HuH-7 (cell line): ENCODE results near the gene LRTM2.

ENCODE experiments used
- DNase-seq: peaks from one replicate; pipeline ENCODE4 v3.0.0; 2011; ENCODE audit warnings: low spot score

LRTM2 gene

DNA sequence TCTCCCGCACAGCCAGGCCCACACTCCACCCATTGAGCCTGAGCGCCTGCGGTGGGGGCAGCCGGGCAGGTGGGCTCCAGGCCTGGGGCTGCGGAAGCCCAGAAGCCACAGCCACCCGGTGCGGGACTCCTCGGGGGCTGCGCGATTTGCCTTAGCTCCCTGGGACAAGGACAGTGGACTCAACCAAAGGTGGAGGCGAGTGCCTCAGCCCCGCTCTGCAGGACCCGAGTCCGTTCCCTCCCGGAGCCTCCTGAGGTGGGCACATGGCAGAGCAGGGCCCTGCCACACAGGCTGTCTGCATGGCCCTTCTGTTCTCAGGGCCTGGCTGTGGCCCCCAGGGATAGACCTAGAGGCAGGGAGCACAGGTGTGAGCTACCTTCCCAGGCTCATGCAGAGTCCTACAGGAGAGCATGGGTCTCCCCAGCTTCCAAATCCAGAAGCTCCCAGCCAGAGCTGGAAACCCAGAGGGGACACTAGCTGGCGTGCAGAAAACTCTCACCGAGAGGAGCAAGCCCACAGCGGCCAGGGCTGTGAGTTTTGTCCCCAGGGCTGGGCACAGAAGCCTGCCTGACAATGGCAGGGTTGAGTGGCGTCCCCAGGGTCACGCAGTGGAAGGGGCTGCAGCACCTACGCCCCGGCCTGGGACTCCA, 22.2 kb upstream of the LRTM2 start:
- no peak for DNase-seq

- DNase-seq: peak; percentile 5
Observed at GRCh38 chr12:1798641-1799020, 21.7 kb upstream of the LRTM2 start.

DNA sequence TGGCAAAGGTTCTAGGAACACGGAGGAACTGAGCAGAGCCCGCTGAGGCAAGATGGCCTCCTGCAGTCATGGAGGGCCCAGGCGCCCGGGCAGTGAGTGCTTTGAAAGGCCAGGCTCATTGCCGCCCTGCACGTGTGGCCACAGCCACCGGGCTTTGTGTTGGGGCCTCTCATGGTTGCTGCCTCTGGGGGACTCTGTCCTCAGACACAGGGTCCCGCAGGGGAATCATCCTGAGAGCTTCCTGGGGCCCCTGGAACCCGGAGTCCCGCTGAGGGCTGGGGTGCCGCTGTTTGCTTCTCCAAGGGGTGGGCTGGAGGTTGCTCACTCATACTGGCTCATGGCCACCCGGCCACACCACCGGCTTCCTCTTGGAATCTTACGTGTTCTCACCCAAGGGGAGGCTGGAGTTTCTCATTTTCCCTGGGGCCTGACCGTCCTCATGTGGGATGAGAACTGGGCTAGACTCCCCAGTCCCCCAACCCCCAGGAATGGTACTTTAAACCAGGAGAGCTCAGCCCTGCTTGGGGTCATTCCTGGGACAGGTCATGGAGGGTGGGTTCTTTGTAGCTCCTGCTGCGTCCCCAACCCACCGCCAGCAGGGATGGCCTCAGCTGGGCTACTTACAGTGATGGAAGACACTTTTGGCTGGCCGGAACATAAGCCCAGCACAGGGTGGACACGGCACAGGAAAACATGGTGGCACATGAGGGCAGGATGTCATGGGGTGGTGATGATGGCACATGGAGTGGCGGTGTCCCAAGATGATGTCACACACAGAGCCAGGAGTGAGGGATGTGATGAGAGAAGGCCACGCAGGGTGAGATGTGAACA, 21.1 kb upstream of the LRTM2 start:
- peak; percentile 5 for DNase-seq

GRCh38 chr12:1799882-1800400, 20.4 kb upstream of the LRTM2 start:
- peak; percentile 0 for DNase-seq

DNA sequence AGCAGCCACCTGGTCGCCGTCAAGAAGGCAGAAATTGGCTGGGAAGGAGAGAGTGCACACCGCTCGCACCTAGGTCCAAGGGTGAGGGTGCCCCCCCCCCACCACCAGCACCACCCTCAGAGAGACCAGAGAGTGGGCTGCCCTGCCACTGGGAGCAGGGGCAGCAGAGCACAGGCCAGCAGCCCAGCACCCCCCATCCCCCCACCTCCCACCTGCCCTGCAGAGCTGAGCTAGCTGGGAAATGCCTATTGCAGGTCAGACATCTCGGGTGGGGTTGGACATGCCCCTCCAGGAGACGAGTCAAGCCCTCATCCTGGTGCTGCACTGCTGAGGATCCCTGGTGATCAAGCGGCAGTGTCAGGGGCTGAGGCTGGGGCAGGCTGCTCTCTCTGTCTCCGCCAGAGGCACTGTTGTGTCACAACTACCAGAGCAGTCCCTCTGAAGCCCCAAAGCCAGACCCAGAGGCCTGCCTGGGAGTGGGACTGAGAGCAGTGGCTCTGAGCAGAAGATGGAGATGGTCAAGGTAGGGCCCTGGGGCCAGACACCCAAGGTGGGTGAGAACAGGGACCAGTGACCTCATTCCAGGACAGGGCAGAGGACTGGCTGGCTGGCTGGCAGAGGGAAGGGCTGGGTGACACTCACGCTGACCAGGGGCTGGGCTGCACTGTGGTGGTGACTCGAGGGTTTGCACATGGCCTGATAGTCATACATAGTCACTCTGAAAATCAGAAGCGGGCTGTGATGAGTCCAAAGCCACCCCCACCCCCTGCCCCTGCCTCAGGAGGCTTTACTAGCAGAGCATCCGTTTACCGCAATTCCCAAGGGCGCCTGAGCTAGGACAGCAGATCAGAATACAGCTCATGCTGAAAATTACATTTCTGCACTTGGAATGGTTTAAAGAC, 19.7 kb upstream of the LRTM2 start:
- DNase-seq: peak; percentile 77

- no peak for DNase-seq
Observed at GRCh38 chr12:1801303-1801975, 18.9 kb upstream of the LRTM2 start.

- no peak for DNase-seq
Observed at GRCh38 chr12:1803736-1804135, 16.6 kb upstream of the LRTM2 start.

- DNase-seq: peak; percentile 96
Observed at GRCh38 chr12:1804545-1805332, 15.6 kb upstream of the LRTM2 start.

DNA sequence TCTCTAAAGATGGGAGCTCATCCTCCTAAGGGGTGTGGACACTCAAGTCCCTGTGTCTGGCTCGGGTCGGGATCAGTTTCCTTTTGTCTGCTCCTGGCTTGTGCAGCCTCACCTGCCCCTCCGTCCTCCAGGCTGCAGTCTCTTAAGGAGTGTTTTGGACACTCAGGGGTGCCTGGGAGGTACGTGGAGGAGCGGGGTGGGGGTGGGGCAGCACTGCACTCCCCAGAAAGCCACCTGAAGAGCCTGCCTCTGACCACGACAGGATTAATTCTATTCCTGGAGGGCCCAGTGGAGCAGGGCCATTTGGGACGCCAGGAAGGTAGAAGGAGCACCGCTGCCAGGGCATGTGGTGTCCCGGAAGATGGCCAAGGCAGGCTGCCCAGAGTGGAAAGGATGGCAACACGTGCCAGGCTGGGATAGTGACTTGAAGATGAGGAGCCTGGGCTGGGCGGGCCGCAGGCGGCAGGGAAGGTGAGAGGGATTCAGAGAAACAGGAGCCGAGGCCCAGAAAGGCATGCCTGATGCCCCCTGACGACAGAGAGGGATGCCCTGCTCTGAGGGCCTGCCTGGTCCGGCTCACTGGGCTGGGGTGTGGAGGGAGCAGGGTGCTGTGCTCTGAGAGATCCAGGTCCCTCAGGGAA, 14.8 kb upstream of the LRTM2 start:
- DNase-seq: no peak

DNA sequence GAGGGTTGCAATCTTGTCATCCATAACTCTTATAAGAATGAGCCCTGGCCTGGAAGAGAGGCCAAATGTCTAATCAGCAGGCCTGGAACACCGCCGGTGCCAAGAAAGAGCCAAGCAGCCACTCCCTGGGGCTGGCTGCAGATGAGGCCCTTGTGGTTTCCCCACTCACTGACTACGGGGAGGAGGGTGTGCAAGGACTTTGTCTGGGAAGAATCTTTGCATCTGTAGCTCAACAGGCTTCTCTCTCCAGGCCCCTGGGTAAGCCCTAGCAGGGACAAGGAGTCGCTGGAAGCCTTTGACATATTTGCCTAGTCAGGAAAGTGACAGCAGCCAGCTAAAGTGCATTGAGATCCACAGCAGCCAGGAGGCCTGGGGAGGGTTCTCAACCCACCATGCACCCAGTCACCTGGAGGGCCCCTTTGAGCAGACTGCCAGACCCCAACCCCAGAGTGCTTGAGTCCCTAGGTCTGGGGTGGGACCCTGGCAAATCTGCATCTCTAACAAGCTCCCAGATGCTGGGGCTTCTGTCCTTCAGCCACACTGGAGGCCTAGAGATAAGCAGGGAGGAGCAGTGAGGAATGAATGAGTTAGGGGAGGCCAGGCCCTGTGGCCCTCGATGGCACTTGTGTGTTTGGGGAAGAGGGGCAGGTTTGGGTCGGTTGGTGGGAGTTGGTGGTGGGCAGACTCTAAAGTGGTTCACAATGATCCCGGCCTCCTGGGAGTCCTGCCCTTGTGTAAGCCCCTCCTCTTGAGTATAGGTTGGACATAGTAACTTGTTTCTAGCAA, 13.9 kb upstream of the LRTM2 start:
- DNase-seq: no peak

- no peak for DNase-seq
Observed at GRCh38 chr12:1807087-1807860, 13.1 kb upstream of the LRTM2 start.

- DNase-seq: no peak
Observed at GRCh38 chr12:1808036-1808797, 12.1 kb upstream of the LRTM2 start.

DNA sequence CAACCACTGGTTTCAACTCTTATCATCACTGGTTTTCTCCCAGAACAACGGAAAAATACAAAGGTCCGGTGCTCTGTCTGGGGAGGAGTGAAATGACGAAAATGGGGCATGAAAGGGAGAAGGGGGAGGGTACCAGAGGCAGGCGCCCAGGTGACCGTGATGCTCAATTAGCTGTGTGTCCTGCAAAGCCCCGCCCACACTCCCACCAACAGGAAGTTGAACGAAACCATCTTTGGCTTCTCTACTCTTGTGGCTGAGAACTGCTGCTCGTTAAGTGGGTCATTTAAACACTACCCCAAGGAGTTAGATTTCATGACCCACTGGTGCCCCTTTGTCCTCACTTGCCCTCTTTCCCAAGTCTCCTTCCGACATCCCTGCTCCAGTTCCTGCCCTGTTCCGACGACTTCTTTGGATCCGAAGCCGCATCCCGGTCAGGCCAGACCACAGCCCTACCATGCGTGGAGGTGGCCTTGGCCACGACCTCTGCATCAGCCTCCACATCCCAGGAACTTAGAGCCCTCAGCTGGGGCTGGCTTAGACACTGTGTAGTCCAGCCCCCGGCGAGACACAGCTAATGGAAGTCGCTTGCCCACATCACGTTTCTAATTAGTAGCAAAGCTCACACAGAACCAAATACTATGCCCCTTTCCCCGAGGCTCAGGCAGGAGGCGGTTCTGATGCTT, 11.4 kb upstream of the LRTM2 start:
- DNase-seq: no peak

DNA sequence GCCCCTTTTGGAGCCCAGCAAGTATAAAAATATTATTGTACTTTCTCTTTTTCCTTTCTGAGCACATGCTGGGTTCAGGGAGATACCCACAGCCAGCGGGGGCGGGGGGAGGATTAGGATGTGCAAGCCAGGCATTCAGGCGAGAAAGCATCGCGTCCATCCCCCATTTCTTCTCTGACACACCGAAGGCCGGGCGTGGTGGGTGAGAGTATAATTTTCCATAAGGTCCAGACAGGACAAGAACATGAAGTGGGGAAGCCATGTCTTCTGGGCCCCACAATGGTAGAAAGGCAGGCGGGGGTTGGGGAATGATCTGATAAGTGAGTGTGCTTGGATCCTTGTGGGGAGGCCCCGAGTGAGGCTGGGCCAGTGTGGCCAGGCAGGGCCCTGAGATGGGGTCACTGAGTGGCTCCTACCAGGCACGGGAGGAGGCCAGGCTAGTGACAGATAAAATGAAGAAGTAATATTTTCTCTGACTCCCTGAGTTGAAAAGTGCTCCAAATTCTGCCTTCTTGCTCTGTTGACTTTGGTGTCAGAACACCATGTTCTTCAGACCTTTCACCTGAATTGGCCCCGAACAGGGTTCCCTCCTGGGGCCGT, 10.7 kb upstream of the LRTM2 start:
- DNase-seq: no peak

DNA sequence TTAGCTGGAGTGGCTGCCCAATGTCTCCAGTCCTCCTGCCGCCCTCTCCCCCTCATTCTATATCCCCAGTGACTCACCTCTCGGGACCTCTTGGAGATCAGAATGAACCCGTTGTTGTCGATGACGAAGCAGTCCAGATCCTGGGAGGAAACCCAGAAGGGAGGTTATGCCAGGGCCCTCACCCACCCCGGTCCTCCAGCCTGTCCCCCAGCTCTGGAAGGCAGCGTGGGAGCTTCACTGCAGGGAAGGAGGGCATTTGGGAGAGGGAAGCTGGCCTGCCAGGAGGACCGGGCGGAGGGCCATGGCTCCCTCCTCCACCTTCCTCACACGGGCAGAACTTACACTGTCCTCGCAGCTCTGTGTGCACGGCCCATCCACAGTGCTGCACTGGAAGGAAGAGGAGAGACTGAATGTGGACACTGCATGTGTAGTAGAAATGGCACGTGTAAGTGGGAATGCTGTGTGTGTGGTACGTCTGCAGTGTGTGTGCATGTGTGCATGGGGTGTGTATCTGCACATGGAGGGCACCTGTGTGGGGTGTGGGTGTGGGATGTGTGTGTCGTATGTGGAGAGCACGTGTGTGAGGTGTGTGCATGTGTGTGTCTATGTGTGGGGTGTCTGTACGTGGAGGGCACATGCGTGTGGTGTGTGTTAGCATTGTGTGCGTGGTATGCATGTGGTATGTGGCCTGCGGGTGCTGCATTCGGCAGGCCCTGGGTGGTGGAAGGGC, 10.0 kb upstream of the LRTM2 start:
- DNase-seq: no peak

DNA sequence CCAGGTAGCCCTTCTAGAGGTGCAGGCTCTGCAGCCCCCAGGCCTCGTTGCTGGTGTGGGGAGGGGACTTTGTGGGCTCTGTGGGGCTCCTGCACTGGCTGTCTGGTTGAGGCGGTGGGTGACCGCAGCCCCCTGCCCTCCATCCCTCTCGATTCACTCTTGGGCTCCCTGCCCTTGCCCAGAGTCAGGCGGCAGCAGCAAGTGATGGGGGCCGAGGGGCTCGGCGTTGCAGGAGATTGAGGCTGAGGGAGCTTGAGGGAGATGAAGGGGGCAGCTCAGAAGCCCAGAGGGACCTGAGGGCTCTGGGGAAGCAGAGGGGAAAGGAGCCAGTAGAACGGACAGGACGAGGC, 9.5 kb upstream of the LRTM2 start:
- DNase-seq: no peak
